ENCODE measurements around the gene SIRT2.

The SIRT2 gene

GRCh38 chr19:38845374-38846024 is 53.9 kb downstream of the SIRT2 start:
- Histone ChIP-seq H3K4me3 (ENCODE audit: low read length) (no peak overlapping the region), H3K4me2 (ENCODE audit: low read length) (no peak overlapping the region), H3K4me1 (ENCODE audit: control insufficient read depth, insufficient read depth, low read length) (peaks cover 17% of the 10 kb centered on the region), H3K36me3 (ENCODE audit: insufficient read depth, low read length) (peaks cover 82% of the 10 kb centered on the region), H3K9ac (ENCODE audit: low read depth, low read length) (no peak overlapping the region), H3K27me3 (ENCODE audit: control insufficient read depth, insufficient read depth, low read length) (no peaks in the 10 kb centered on the region), H3K9me3 (replicated peaks; ENCODE audit: low read length) (no peaks in the 10 kb centered on the region)

- no peaks in the 10 kb centered on the region for H3K9me3 ChIP-seq (replicated peaks; ENCODE audit: low read length)
- no peak overlapping the region for H3K4me2 ChIP-seq (ENCODE audit: low read length)
- peaks cover 17% of the 10 kb centered on the region for H3K4me1 ChIP-seq (ENCODE audit: control insufficient read depth, insufficient read depth, low read length)
- H3K27me3 ChIP-seq (ENCODE audit: control insufficient read depth, insufficient read depth, low read length): no peaks in the 10 kb centered on the region
- H3K4me3 ChIP-seq (ENCODE audit: low read length): no peak overlapping the region
- peaks cover 93% of the 10 kb centered on the region for H3K36me3 ChIP-seq (ENCODE audit: insufficient read depth, low read length)
- no peak overlapping the region for H3K9ac ChIP-seq (ENCODE audit: low read depth, low read length)
These were observed 55.2 kb downstream of the SIRT2 start for GRCh38 chr19:38844093-38844686.

GRCh38 chr19:38843175-38843758 is 56.2 kb downstream of the SIRT2 start:
- no peaks in the 10 kb centered on the region for H3K9me3 ChIP-seq (replicated peaks; ENCODE audit: low read length)
- no peak overlapping the region for H3K4me2 ChIP-seq (ENCODE audit: low read length)
- H3K4me3 ChIP-seq (ENCODE audit: low read length): no peak overlapping the region
- H3K4me1 ChIP-seq (ENCODE audit: control insufficient read depth, insufficient read depth, low read length): peaks cover 13% of the 10 kb centered on the region
- H3K36me3 ChIP-seq (ENCODE audit: insufficient read depth, low read length): peaks cover 95% of the 10 kb centered on the region
- no peaks in the 10 kb centered on the region for H3K27me3 ChIP-seq (ENCODE audit: control insufficient read depth, insufficient read depth, low read length)
- no peak overlapping the region for H3K9ac ChIP-seq (ENCODE audit: low read depth, low read length)

- Histone ChIP-seq H3K9ac (ENCODE audit: low read depth, low read length) (no peak overlapping the region), H3K4me2 (ENCODE audit: low read length) (no peak overlapping the region), H3K27me3 (ENCODE audit: control insufficient read depth, insufficient read depth, low read length) (no peaks in the 10 kb centered on the region), H3K36me3 (ENCODE audit: insufficient read depth, low read length) (peaks cover 97% of the 10 kb centered on the region), H3K4me1 (ENCODE audit: control insufficient read depth, insufficient read depth, low read length) (peaks cover 7% of the 10 kb centered on the region), H3K9me3 (replicated peaks; ENCODE audit: low read length) (no peaks in the 10 kb centered on the region), H3K4me3 (ENCODE audit: low read length) (no peak overlapping the region)
These were observed 56.8 kb downstream of the SIRT2 start for GRCh38 chr19:38842439-38843174.

GRCh38 chr19:38841787-38842438 is 57.5 kb downstream of the SIRT2 start:
- H3K9me3 ChIP-seq (replicated peaks; ENCODE audit: low read length): no peaks in the 10 kb centered on the region
- peaks cover 97% of the 10 kb centered on the region for H3K36me3 ChIP-seq (ENCODE audit: insufficient read depth, low read length)
- no peak overlapping the region for H3K9ac ChIP-seq (ENCODE audit: low read depth, low read length)
- no peaks in the 10 kb centered on the region for H3K4me1 ChIP-seq (ENCODE audit: control insufficient read depth, insufficient read depth, low read length)
- no peaks in the 10 kb centered on the region for H3K27me3 ChIP-seq (ENCODE audit: control insufficient read depth, insufficient read depth, low read length)
- no peak overlapping the region for H3K4me3 ChIP-seq (ENCODE audit: low read length)
- H3K4me2 ChIP-seq (ENCODE audit: low read length): no peak overlapping the region

GRCh38 chr19:38841180-38841766 is 58.1 kb downstream of the SIRT2 start:
- H3K36me3 ChIP-seq (ENCODE audit: insufficient read depth, low read length): peaks cover 97% of the 10 kb centered on the region
- no peak overlapping the region for H3K4me2 ChIP-seq (ENCODE audit: low read length)
- no peak overlapping the region for H3K9ac ChIP-seq (ENCODE audit: low read depth, low read length)
- H3K4me1 ChIP-seq (ENCODE audit: control insufficient read depth, insufficient read depth, low read length): no peaks in the 10 kb centered on the region
- no peaks in the 10 kb centered on the region for H3K9me3 ChIP-seq (replicated peaks; ENCODE audit: low read length)
- no peak overlapping the region for H3K4me3 ChIP-seq (ENCODE audit: low read length)
- H3K27me3 ChIP-seq (ENCODE audit: control insufficient read depth, insufficient read depth, low read length): no peaks in the 10 kb centered on the region

GRCh38 chr19:38840583-38840968 is 58.8 kb downstream of the SIRT2 start:
- no peak overlapping the region for H3K4me3 ChIP-seq (ENCODE audit: low read length)
- no peak overlapping the region for H3K4me2 ChIP-seq (ENCODE audit: low read length)
- peaks cover 97% of the 10 kb centered on the region for H3K36me3 ChIP-seq (ENCODE audit: insufficient read depth, low read length)
- H3K9ac ChIP-seq (ENCODE audit: low read depth, low read length): no peak overlapping the region
- H3K9me3 ChIP-seq (replicated peaks; ENCODE audit: low read length): no peaks in the 10 kb centered on the region
- H3K27me3 ChIP-seq (ENCODE audit: control insufficient read depth, insufficient read depth, low read length): no peaks in the 10 kb centered on the region
- no peaks in the 10 kb centered on the region for H3K4me1 ChIP-seq (ENCODE audit: control insufficient read depth, insufficient read depth, low read length)

GRCh38 chr19:38839816-38840582 is 59.4 kb downstream of the SIRT2 start:
- no peaks in the 10 kb centered on the region for H3K9me3 ChIP-seq (replicated peaks; ENCODE audit: low read length)
- no peak overlapping the region for H3K4me2 ChIP-seq (ENCODE audit: low read length)
- H3K27me3 ChIP-seq (ENCODE audit: control insufficient read depth, insufficient read depth, low read length): no peaks in the 10 kb centered on the region
- no peaks in the 10 kb centered on the region for H3K4me1 ChIP-seq (ENCODE audit: control insufficient read depth, insufficient read depth, low read length)
- H3K9ac ChIP-seq (ENCODE audit: low read depth, low read length): no peak overlapping the region
- H3K4me3 ChIP-seq (ENCODE audit: low read length): no peak overlapping the region
- H3K36me3 ChIP-seq (ENCODE audit: insufficient read depth, low read length): peaks cover 97% of the 10 kb centered on the region

GRCh38 chr19:38838986-38839761 is 60.2 kb downstream of the SIRT2 start:
- no peaks in the 10 kb centered on the region for H3K4me1 ChIP-seq (ENCODE audit: control insufficient read depth, insufficient read depth, low read length)
- no peak overlapping the region for H3K4me3 ChIP-seq (ENCODE audit: low read length)
- no peak overlapping the region for H3K4me2 ChIP-seq (ENCODE audit: low read length)
- peaks cover 88% of the 10 kb centered on the region for H3K36me3 ChIP-seq (ENCODE audit: insufficient read depth, low read length)
- no peaks in the 10 kb centered on the region for H3K9me3 ChIP-seq (replicated peaks; ENCODE audit: low read length)
- H3K27me3 ChIP-seq (ENCODE audit: control insufficient read depth, insufficient read depth, low read length): no peaks in the 10 kb centered on the region
- H3K9ac ChIP-seq (ENCODE audit: low read depth, low read length): no peak overlapping the region
